Erythroblast (primary cell): ENCODE data around the gene PHF21B.

Experiments used
- GATA1 ChIP-seq: IDR thresholded peaks from 2 replicates; pipeline ENCODE4 v1.6.1; 2011; ENCODE audit warnings: low read depth, mild to moderate bottlenecking, control low read depth, low read length, moderate library complexity
- POLR2A ChIP-seq: IDR thresholded peaks from 2 replicates; pipeline ENCODE4 v1.6.1; 2011; ENCODE audit warnings: mild to moderate bottlenecking, low read length

DNA sequence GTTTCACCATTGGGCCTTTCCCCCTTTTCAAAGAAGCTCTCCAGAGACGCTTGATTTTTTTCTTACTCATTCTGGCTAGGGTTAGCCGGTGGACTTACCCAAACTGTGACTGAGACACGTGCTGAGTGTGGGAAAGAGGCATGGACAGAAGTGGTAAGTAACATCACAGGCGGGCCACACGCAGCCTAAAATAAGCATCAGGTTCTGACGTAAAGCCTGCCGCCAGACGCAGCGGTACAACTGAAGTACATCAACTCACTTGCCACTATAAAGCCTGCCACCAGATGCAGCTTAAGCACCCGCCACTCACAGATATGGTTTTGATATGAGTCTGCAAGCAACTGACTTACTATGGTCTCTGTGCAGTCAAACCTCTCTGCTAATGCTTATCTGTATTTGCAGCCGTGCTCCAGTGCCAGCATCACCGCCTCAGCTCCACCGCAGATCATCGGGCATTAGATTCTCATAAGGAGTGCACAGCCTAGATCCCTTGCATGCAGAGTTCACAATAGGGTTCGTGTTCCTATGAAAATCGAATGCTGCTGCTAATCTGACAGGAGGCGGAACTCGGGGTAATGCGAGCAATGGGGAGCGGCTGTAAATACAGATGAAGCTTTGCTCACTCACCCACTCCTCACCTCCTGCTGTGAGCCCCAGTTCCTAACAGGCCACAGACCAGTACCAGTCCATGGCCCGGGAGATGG is 58.8 kb downstream of the PHF21B start:
- TF ChIP-seq POLR2A (no peak), GATA1 (no peak)
